Endothelial cell of umbilical vein (primary cell): ENCODE results near the gene NIPA2. TPM values are rescaled to one million over a fixed set of nuclear protein-coding genes. Genes with fewer than 3 reads are reported as not detected.

Experiments
- BruUV-seq: library from RNA; stranded (reverse); fragments of 400-500 nt; replicated peaks from 2 replicates; lab custom pipeline; 2021; lab: Mats Ljungman, UMichigan
- CTCF ChIA-PET: fragments of 300-600, 350-600 bp; sonication (Branson Sonifier 250); formaldehyde crosslinking; loops from one replicate; lab custom pipeline; 2021; ENCODE audit warnings: antibody characterized with exemption, inconsistent platforms; lab: Charles Lee
- POLR2A ChIA-PET: fragments of 300-600, 350-600 bp; sonication (Branson Sonifier 250); formaldehyde crosslinking; loops from one replicate; lab custom pipeline; 2021; ENCODE audit warnings: antibody characterized with exemption, inconsistent platforms; lab: Charles Lee
- DNase-seq: peaks from one replicate; pipeline ENCODE4 v3.0.0-alpha.2; 2011; ENCODE audit warnings: low read depth, low spot score
- FAIRE-seq: peaks from 2 replicates; lab custom pipeline; 2011; peaks lifted over from hg19 to GRCh38; lab: Jason Lieb, UNC
- H2AFZ ChIP-seq: 2 replicates; pipeline ENCODE4 v1.6.0; 2012; ENCODE audit warnings: low read depth, low read length, control low read depth, inconsistent platforms
- H3K27ac ChIP-seq: 2 replicates; pipeline ENCODE4 v1.5.1; 2011; ENCODE audit warnings: low read depth, mild to moderate bottlenecking, control low read depth, low read length, moderate library complexity; ENCODE audit not compliant: insufficient read depth
- H3K27me3 ChIP-seq, 2 experiments: 2 replicates each; pipeline versions ENCODE4 v1.6.0 to v1.6.1; 2011; ENCODE audit warnings: low read length in 2 of 2, mixed read lengths in 1 of 2; ENCODE audit not compliant: control insufficient read depth in 2 of 2, insufficient read depth in 2 of 2
- H3K36me3 ChIP-seq, 2 experiments: 2 replicates in 1 of 2; 3 replicates in 1 of 2; pipeline ENCODE4 v1.5.1; 2011; ENCODE audit warnings: low read length in 2 of 2, mild to moderate bottlenecking in 1 of 2, moderate library complexity in 1 of 2; ENCODE audit not compliant: control insufficient read depth in 2 of 2, insufficient read depth in 2 of 2; ENCODE audit errors: extremely low read depth in 1 of 2
- H3K4me1 ChIP-seq: 3 replicates; pipeline ENCODE4 v1.5.1; 2011; ENCODE audit warnings: mild to moderate bottlenecking, low read length; ENCODE audit not compliant: control insufficient read depth, insufficient read depth; ENCODE audit errors: extremely low read depth
- H3K4me2 ChIP-seq: 2 replicates; pipeline ENCODE4 v1.6.1; 2011; ENCODE audit warnings: low read length, control low read depth, mixed read lengths; ENCODE audit not compliant: insufficient read depth
- H3K4me3 ChIP-seq, 3 experiments: fragments of 200-600 bp in 1 of 3; sonication (generic), shearing (Covaris generic) in 1 of 3; replicated peaks in 1 of 3; 2 replicates each; pipeline ENCODE4 v1.5.1; 2011 to 2016; ENCODE audit warnings: control low read depth in 3 of 3, low read length in 3 of 3, mild to moderate bottlenecking in 2 of 3, inconsistent platforms in 1 of 3, low read depth in 1 of 3, moderate library complexity in 1 of 3; ENCODE audit not compliant: insufficient read depth in 1 of 3
- H3K79me2 ChIP-seq: 2 replicates; pipeline ENCODE4 v1.6.0; 2012; ENCODE audit warnings: low read length, inconsistent platforms; ENCODE audit not compliant: control insufficient read depth, insufficient read depth
- H3K9ac ChIP-seq: replicated peaks from 2 replicates; pipeline ENCODE3; 2011; ENCODE audit warnings: low read length, control low read depth; ENCODE audit not compliant: insufficient read depth; ENCODE audit errors: extremely low read depth
- H3K9me1 ChIP-seq: replicated peaks from 3 replicates; pipeline ENCODE4 v1.6.0; 2011; ENCODE audit warnings: mild to moderate bottlenecking, low read length; ENCODE audit not compliant: control insufficient read depth, insufficient read depth; ENCODE audit errors: extremely low read depth
- H3K9me3 ChIP-seq: replicated peaks from 2 replicates; pipeline ENCODE4 v1.5.1; 2012; ENCODE audit warnings: low read length, inconsistent platforms; ENCODE audit not compliant: control insufficient read depth, insufficient read depth
- H4K20me1 ChIP-seq: replicated peaks from 2 replicates; pipeline ENCODE3; 2011; ENCODE audit warnings: mild to moderate bottlenecking, low read length; ENCODE audit not compliant: control insufficient read depth, insufficient read depth; ENCODE audit errors: extremely low read depth
- EZH2 ChIP-seq: IDR thresholded peaks from 2 replicates; pipeline ENCODE4 v1.6.1; 2012; ENCODE audit warnings: borderline replicate concordance, low read depth, mild to moderate bottlenecking, moderate library complexity, low read length, inconsistent platforms; ENCODE audit not compliant: severe bottlenecking
- FOS ChIP-seq: IDR thresholded peaks from 2 replicates; pipeline ENCODE4 v1.6.1; 2011; ENCODE audit warnings: mild to moderate bottlenecking, low read length, moderate library complexity, borderline replicate concordance; ENCODE audit not compliant: insufficient read depth
- GATA2 ChIP-seq: IDR thresholded peaks from 2 replicates; pipeline ENCODE4 v1.7.0; 2011; ENCODE audit warnings: low read depth, mild to moderate bottlenecking, moderate library complexity, mixed read lengths, low read length; ENCODE audit not compliant: insufficient read length, insufficient read depth
- JUN ChIP-seq: IDR thresholded peaks from 2 replicates; pipeline ENCODE4 v1.6.1; 2011; ENCODE audit warnings: borderline replicate concordance, low read depth; ENCODE audit not compliant: insufficient read length, insufficient read depth
- MYC ChIP-seq: IDR thresholded peaks from one replicate; pipeline ENCODE4 v1.6.1; 2011; ENCODE audit warnings: mild to moderate bottlenecking, low read depth, low read length
- POLR2A ChIP-seq: IDR thresholded peaks from 2 replicates; pipeline ENCODE4 v1.6.1; 2012; ENCODE audit warnings: low read depth, mild to moderate bottlenecking, control low read depth, low read length
- POLR2AphosphoS5 ChIP-seq: IDR thresholded peaks from 2 replicates; pipeline ENCODE4 v1.6.1; 2012; ENCODE audit warnings: low read depth, mild to moderate bottlenecking, control low read depth, low read length, moderate library complexity; ENCODE audit not compliant: insufficient read depth
- dilution Hi-C: fragments of 300-500 bp; cut with MboI; formaldehyde crosslinking; loops from one replicate; pipeline ENCODE4 v1.15.0; 2019; ENCODE audit warnings: low sequenced_read_pairs; ENCODE audit not compliant: extremely low pct_ligation_motif_present
- intact Hi-C: fragments of 100-400 bp; cut with micrococcal nuclease; formaldehyde crosslinking; loops from one replicate; pipeline ENCODE4 v1.10.0; 2022
- polyA plus RNA-seq, 4 experiments: library from polyadenylated mRNA; depleted of rRNA in 3 of 4; stranded (reverse) in 3 of 4; unstranded in 1 of 4; fragments of >200 nt; gene quantifications; 2 replicates each; pipeline versions ENCODE4 v1.2.1 to v1.2.3, GENCODE V29; 2011 to 2012; ENCODE audit warnings: missing spikeins in 1 of 4
- total RNA-seq: library from RNA; stranded (reverse); gene quantifications from 2 replicates; pipeline ENCODE4 v1.2.3, GENCODE V29; 2021
- TF ChIP-seq, protein P1 (sequence below): IDR thresholded peaks from 2 replicates; pipeline ENCODE4 v1.6.1; 2011; ENCODE audit not compliant: insufficient read depth, insufficient read length
- TF ChIP-seq, protein P2 (sequence below), 2 donors: IDR thresholded peaks; 1 replicate in 1 of 2; 2 replicates in 1 of 2; pipeline ENCODE4 v1.5.1; 2011; ENCODE audit warnings: low read length in 2 of 2, mild to moderate bottlenecking in 2 of 2, moderate library complexity in 2 of 2, control low read depth in 1 of 2, inconsistent platforms in 1 of 2, low read depth in 1 of 2; ENCODE audit not compliant: insufficient read depth in 1 of 2; ENCODE audit errors: extremely low read depth in 1 of 2

Gene NIPA2
- total and polyA plus RNA-seq, 2 donors (not counting 3 experiments of a cell fraction or from before 2014, with no cell fraction given): 55.2 to 75.7 TPM

DNA sequence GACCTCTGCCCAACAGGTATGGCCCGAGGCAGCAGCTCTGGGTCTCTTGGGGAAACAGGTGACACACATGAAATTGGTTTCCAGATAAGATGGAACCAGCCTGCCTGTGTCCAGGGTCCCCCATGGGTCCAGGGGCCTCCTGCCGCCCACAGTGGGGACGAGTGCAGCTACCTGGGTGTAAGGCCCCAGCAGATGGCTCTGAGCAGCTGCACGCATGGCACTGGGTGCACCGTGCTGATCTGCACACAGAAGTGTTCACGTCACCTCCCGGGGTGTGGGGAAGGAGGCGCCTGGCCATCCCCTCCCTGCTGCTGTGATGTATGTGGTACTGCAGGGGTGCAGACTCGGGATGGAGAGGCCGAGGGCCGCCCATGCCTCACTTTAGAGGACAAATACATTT lies 63.6 kb downstream of the NIPA2 start:
- Histone ChIP-seq H3K4me3 (no peak overlapping the region), H3K27me3 (no peaks in the 10 kb centered on the region), H3K9me1 (no peaks in the 10 kb centered on the region), H3K4me1 (no peaks in the 10 kb centered on the region), H3K36me3 (peaks cover 5 to 20% of the 10 kb centered on the region in 2 experiments), H3K9me3 (no peaks in the 10 kb centered on the region), H4K20me1 (no peaks in the 10 kb centered on the region), H3K4me2 (no peak overlapping the region), H3K27ac (no peak overlapping the region), H2AFZ (no peak overlapping the region), H3K9ac (no peak overlapping the region), H3K79me2 (no peaks in the 10 kb centered on the region)
- FAIRE-seq: no peak
- TF ChIP-seq, protein P1, sequence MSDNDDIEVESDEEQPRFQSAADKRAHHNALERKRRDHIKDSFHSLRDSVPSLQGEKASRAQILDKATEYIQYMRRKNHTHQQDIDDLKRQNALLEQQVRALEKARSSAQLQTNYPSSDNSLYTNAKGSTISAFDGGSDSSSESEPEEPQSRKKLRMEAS: no peak
- DNase-seq: no peak
- BruUV-seq: no TSS peak
- dilution Hi-C loops (no loop called here), intact Hi-C loops (no loop called here)
- ChIA-PET POLR2A (no interaction called here), CTCF (no interaction called here)

DNA sequence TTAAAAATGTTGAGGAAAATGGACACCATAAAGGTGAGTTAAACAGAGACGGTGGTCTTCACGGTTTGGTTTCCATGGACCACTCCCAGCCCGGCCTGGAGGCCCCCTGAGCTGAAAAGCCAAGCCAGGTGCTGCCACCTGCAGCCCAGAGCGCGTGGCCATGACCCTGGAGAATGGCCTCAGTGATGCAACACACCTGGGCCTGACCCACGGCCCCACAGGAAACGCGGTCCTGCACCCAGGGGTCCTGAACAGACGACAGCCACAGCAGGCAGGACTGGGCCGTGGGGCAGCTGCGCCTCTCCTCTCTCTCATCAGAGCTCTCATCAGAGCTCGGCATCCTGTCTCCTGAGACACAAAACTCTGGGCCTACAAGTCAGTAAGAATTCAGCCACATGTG lies 64.1 kb downstream of the NIPA2 start:
- ChIA-PET POLR2A (no interaction called here), CTCF (no interaction called here)
- Histone ChIP-seq H3K4me3 (no peak overlapping the region), H4K20me1 (no peaks in the 10 kb centered on the region), H3K4me1 (no peaks in the 10 kb centered on the region), H3K79me2 (no peaks in the 10 kb centered on the region), H3K9me1 (no peaks in the 10 kb centered on the region), H3K9ac (no peak overlapping the region), H2AFZ (no peak overlapping the region), H3K4me2 (no peak overlapping the region), H3K9me3 (no peaks in the 10 kb centered on the region), H3K27me3 (no peaks in the 10 kb centered on the region), H3K36me3 (peaks cover 5 to 22% of the 10 kb centered on the region in 2 experiments), H3K27ac (no peak overlapping the region)
- FAIRE-seq: no peak
- intact Hi-C loops (no loop called here), dilution Hi-C loops (no loop called here)
- TF ChIP-seq GATA2: no peak
- TF ChIP-seq, protein P1: no peak
- TF ChIP-seq, protein P2, sequence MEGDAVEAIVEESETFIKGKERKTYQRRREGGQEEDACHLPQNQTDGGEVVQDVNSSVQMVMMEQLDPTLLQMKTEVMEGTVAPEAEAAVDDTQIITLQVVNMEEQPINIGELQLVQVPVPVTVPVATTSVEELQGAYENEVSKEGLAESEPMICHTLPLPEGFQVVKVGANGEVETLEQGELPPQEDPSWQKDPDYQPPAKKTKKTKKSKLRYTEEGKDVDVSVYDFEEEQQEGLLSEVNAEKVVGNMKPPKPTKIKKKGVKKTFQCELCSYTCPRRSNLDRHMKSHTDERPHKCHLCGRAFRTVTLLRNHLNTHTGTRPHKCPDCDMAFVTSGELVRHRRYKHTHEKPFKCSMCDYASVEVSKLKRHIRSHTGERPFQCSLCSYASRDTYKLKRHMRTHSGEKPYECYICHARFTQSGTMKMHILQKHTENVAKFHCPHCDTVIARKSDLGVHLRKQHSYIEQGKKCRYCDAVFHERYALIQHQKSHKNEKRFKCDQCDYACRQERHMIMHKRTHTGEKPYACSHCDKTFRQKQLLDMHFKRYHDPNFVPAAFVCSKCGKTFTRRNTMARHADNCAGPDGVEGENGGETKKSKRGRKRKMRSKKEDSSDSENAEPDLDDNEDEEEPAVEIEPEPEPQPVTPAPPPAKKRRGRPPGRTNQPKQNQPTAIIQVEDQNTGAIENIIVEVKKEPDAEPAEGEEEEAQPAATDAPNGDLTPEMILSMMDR (IDR thresholded peaks at IDR 0.05; ENCODE audit: extremely low read depth in 1 of 2, insufficient read depth in 1 of 2, low read depth in 1 of 2, low read length in 2 of 2): no peak
- no peak for TF ChIP-seq EZH2
- no peak for TF ChIP-seq MYC
- no peak for TF ChIP-seq FOS
- TF ChIP-seq POLR2AphosphoS5: no peak
- TF ChIP-seq POLR2A: no peak
- no peak for TF ChIP-seq JUN
- DNase-seq: no peak
- BruUV-seq: no TSS peak
